Hematopoietic multipotent progenitor cell treated with erythropoietin and hydrocortisone succinate and interleukin-3 and kit ligand, for 17 days (in vitro differentiated cells): ENCODE data around the gene TLR8.

Source experiments
- DNase-seq: peaks from one replicate; pipeline ENCODE4 v3.0.0-alpha.2; 2015; ENCODE audit warnings: low spot score

The TLR8 gene

GRCh38 chrX:12966151-12966550 is 59.7 kb downstream of the TLR8 start:
- DNase-seq = no peak

DNA sequence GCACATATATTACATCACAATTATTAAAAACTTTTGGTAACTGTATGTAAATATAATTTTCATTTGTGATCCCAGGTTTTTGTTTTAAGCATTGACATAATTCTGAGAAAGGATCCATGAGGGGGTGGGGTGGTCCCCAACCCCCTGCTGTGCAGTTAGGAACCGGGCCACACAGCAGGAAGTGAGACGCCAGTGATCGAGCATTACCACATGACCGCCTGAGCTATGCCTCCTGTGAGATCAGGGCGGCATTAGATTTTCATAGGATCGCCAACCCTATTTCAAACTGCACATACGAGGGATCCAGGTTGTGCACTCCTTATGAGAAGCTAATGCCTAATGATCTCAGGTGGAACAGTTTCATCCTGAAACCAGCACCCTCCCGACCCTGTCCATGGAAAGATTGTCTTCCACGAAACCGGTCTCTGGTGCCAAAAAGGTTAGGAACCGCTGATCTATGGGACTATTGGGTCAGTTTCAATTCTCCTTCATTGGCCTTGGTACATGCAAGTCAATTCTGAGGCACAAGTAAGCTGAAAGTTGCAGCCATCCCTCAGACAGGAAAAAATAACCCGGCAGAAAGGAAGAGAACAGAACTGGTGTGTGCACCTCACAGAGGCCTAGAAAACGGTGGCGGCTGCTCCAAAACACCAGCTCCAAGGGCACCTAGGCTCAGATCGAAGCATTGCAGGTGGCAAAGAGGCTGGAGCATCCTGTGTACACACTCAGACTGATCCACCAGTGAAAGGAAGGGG is 61.5 kb downstream of the TLR8 start:
- DNase-seq = no peak

- no peak for DNase-seq
Measured at GRCh38 chrX:12970691-12971202, 64.3 kb downstream of the TLR8 start.

- no peak for DNase-seq
Measured at GRCh38 chrX:12971282-12972003, 65.0 kb downstream of the TLR8 start.

DNA sequence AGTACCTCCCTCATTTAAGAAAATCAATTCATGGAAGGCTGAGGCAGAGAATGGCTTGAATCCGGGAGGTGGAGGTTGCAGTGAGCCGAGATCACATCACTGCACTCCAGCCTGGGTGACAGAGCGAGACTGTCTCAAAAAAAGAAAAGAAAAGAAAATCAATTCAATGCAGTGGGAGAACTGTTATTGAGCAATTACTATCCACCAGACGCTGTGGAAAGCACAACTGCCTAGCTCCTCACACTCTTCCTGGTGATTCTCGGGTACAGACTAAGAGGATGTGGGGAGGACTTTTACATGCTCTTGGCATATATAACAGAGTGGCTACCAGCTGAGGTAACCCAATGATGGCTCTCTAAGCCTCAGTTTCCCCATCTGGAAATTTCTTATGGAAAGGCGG is 65.8 kb downstream of the TLR8 start:
- DNase-seq = no peak
